GM18861 (cell line): ENCODE data around the gene ROBO3.

Experiments
- ATAC-seq: cut with Tn5 transposase; IDR thresholded peaks from one replicate; pipeline ENCODE4 v1.9.1; 2021; ENCODE audit not compliant: unreplicated experiment

ROBO3 gene

DNA sequence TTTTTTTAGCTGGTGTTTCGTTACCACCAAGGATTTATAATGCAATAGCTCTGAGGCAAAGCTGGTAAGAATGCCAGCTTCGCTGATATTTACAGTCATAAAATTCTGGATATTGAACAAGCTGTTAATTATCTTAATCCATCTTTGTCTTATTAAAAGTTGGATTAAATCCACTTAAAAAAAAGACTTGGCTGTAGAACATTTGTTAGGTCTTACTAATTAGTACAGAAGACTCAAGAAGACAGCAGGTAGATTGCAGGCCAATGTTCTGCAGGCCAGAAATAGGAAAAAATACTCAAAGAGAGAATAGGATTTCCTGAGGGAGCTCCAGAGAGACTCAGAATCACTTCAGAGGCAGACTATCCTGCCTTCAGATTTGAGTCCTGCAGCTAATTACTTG is 24.9 kb downstream of the ROBO3 start:
- ATAC-seq = no peak

DNA sequence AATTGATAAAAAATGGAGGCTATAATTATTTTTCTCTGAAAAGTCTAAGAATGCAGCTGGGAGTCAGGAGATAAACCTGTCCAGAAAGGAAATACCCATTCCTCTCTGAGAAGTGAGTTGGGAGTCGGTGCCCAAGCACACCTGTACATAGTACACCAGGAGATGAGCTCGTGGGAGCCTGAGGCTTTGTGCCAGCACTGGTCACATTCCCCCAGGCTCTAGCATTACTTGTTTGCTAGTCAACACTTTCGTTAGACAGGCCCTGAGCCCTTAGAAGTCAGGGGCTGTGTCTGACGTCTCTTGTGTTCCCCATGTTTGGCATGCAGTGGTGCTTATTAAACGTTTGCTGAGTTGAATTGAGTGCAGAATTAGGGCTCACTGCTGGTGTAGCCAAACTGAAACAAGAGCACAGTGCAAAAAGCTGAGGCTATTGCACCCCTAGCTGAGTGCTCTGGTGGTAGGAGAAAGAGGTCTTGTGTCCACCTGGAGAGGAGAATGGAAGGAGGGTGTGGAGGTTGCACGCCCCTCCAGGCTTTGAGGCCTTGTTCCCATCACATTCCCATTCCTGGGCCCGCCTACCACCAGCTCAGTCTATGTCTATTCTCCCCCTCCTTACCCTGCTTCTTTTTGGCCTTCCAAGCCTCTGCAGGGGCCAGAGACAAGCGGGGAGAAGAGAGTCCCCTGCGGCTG is 25.6 kb downstream of the ROBO3 start:
- ATAC-seq = no peak

DNA sequence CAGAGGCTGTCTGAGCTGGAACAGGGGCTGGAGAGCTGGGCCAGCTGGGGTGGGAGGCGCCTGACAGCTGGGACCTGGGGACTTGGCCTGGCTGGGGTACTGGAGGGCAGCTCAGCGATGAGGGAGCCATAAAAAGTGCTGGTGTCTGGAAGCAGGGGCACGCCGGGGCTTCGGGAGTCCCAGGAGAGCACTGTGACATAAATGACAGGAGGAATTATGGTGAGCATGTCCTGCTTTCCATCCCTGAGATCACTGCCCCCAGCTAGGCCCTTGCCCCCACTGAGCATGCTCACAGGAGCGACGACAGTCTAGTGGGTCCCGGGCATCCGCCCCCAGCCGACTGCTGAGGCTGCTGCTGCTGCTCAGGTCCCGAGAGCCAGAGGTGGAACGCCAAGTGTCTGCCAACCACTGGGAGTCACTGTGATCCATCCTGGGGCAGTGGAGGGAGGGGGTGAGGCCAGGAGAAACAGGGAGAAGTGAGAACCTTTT is 26.2 kb downstream of the ROBO3 start:
- ATAC-seq = no peak

DNA sequence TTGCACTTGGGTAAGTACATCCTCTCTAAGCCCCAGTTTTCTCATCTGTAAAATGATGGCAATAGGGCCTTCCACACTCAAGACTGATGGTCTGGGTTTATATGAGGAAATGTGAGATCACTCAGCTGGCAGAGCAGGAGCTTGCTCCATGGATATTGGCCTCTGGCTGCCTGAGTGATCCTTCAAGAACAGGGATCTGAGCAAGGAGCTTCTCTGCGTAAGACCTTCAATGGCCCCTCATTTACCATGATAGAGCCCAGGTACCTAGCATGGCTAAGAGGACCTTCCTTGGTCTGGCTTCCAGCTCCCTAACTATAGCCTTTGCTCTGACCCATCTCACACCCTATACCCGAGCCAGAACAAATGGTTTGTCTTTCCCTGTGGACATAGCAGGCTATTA is 26.9 kb downstream of the ROBO3 start:
- no peak for ATAC-seq

DNA sequence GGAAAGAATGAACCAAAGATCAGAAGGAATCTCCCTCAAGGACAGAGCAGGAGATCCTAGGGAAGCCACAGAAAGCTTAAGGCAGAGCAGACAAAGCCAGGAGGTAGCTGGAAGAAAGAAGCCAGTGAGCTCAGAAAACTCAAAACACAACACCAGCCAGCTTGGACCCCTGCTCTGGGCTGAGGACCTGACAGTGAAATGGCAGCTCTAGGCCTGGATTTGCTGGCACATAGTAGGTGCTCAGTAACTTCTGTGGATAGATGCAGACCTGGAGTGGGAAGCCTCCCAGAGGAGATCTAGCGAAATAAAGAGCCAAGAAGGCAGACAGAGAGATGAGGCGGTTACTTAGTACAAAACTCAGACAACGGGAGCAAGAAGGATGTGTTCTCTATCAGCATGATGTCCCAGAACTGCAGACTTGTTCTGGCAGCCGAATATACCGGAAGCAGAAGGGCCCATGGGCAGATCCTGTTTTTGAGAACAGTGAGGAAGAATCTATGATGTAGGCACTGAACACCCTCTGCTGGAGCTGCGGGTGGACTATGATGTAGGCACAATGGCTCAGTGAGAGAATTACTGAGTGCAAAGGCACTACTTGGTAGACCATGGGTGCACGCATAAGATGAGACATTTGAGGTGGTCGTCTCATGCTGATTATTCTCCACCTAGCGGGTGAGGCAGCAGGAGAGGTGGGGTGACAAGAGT is 27.7 kb downstream of the ROBO3 start:
- no peak for ATAC-seq

DNA sequence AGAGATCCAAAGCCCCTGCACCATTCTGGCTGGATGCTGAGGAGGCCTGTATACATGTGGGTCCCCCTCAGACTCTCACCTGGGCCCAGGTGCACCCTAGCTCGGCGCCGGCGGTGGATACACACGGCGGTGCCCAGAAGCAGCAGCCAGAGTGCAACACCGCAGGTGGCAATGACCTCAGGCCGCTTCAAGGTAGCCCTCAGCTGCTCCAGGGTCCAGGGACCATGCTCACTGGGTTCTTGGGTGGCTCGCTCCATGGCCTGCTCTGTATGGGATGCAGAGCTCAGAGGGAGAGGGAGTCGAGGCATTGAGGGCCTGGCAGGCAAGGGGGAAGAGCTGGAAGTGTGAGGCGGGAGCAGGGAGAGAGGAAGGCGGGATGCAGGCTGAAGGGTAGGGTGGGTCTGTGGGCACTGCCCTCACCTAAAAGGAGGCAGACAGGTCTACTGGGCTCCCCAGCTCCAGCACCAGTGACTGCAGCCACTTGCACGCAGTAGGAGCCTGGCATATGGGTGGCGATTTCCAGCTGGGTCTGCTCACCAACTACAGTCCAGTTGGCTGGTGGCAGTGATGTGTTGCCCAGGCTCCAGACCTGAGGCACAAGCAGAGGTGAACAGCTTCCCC is 28.7 kb downstream of the ROBO3 start:
- no peak for ATAC-seq

DNA sequence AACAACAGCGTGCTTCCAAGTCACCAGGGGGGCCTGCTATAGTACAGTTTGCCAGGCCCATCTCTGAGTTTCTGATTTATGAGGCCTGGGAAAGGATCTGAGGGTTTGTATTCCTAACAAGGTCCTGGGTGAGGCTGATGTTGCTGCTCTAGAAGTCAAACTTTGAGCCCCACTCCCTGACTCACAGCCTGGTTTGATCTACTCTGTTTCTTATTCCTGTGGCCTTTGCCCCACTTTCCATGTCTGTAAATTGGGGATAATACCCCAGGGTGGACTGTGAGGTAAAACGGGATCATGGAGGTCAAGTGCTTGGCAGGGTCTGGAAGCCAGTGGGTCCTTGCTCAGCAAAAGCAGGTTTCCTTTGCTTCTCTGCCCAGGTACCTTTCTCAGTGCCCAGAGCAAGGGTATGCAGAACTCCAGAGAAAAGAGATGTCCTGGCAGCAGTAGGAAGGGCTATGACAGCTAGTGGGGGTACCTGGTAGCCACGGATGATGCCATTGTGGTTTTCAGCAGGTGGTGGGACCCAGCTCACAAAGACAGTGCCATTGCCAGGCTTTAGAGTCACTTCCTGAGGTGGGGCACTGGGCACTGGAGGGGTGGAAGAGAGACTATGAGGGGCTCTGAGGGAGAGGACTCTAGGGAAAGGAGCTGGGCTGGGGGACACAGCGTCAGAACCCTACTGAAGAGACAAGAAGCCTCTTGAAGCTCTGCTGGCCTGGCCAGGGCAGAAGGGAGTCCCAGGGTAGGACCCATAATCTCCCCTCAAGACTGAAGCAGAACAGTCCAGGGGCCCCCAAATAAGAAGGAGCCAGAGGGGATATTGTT is 29.6 kb downstream of the ROBO3 start:
- ATAC-seq = no peak

DNA sequence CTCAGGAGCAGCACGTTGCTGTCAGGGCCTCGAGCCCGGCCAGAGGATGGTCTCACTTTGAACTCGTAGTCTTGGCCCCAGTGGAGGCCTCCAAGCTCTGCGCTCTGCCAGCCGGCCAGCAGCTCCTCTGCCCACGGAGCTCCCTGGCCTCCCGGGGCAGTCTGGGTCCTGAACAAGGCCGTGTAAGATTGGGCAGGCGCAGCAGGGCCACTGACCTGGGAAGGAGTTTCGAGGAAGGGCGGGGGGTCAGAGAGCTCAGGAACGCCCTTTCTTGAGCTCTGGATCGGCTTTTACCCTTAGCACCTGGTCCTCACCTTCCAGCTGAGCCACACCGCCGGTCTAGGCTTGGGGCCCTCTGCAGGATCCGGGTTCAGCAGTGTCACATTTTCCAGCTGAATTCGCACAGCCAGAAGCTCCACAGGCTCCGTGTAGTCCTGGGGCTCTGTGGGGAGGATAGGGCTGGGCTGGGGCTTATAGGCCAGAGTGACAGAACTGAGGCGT is 30.3 kb downstream of the ROBO3 start:
- ATAC-seq = no peak

DNA sequence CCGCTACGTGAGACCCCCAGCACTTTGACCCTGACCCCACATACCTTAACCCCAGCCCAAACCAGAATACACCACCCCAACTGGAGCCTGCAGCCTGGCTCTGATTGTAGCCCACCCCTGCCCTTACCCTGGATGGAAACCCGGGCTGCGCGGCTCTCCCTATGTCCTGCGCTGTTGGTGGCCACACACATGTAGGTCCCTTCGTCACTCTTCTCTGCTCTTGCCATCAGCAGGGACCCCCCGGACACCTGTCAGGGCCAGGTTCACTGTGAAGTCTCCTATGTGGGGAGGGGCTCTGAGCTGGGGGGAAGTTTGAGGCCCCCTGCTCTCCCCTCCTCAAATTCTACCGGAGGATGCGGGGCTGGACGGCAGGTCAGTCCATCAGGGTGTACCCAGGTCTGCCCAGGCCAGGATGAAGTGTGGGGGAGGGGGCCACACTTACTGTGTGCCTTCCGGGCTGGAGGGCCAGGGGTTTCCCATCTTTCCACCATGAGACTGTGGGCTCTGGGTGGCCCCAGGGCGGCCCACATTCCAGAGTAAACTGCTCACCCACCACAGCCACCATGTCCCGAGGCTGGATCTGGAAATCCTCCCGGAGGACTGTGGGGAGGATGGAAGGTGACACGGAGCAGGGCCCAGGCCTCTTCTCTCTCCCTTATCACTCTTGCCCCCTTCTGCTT is 31.0 kb downstream of the ROBO3 start:
- no peak for ATAC-seq

DNA sequence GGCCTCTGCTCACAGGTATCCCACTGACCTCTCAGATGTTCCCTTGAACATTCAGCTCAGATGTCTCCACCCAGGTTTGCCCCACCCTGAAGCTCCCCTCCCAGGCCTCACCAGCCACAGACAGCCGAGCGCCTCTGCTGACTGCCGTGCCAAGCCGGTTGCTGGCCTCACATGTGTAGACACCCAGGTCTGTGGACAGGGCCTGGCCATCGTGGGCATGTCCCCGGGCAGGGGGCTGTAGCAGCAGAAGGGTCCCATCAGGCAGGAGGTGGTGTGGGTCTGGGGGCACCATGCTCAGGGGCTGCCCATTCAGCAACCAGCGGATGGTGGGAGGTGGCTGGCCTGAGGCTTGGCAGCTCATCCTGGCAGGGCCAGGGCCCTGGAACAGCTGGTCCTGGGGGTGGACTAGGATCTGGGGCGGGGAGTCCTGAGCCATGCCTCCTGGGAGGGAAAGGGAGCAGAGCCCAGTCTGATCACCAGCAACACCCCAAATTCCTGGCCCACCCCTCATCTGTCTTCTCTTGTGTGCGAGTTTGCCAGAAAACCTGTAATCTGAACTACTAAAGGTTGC is 31.7 kb downstream of the ROBO3 start:
- no peak for ATAC-seq

DNA sequence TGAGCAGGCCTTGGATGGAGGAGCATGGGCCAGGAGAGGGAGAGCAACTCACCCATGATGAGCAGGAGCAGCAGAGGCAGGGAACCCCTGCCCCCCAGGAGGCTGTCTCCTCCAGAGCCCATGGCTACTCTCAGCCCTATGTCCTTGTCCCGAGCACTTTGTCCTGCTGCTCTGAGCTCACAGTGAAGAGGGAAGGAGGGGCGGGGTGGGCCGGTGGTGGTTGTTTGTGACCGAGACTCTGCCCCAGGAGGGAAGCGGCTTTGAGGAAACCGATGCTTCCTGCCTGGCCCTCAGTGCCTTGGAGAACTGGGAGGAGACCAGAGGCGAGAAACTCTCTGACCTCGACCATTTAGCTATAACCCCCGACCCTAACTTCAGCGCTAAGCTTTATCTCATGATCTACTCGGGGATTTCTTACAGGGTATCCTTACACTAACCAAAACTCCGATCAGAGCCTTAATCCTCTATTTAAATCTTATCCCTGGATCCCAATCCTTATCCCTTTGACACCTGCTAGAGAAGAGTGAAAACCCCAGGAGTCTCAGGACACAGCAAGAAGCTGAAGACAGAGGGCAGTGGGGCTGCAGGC is 32.5 kb downstream of the ROBO3 start, which contains the start of gene ROBO4:
Gene ROBO4 (minus strand): TSS at position 192 of the 589 bp plus-strand sequence. CDS start 70 bp downstream, at position 122.
- ATAC-seq = no peak

DNA sequence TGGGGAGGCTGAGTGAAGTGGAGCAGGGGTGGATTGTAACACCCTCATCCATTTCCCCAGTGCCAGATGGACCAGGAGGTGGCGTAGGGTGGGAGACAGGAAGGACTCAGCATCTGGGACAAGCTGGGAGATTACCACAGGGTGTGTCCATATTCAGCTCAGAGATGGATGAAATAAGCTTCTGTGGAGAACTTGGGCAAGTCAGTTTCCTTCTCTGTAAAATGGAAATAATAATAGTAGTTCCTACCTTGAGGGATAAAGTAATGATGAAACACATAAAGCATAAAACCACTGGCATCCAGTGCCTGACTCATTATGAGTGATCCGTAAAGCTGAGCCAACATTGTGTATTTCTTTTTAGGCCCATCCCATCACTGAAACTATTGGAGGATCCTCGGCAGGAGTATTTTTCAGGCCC is 33.0 kb downstream of the ROBO3 start:
- no peak for ATAC-seq

DNA sequence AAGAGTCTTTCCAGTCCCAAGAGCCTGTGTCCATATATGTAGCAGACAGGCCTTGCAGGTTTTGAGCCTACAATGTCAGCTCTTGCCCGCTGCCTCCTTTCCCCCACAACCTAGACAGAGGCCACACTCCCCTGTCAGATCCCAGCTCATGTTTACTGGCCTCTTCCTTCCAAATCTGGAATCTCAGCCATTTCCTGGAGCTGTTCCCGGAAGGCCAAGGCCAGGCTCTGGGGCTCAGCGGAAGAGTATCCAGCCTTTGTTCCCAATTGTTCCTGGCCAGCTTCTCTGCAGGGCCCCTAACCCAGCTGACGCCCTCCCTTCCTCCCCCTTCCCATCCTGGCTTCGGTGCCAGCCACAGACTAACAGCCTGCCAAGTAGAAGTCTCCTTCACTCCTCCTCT is 33.5 kb downstream of the ROBO3 start:
- no peak for ATAC-seq

DNA sequence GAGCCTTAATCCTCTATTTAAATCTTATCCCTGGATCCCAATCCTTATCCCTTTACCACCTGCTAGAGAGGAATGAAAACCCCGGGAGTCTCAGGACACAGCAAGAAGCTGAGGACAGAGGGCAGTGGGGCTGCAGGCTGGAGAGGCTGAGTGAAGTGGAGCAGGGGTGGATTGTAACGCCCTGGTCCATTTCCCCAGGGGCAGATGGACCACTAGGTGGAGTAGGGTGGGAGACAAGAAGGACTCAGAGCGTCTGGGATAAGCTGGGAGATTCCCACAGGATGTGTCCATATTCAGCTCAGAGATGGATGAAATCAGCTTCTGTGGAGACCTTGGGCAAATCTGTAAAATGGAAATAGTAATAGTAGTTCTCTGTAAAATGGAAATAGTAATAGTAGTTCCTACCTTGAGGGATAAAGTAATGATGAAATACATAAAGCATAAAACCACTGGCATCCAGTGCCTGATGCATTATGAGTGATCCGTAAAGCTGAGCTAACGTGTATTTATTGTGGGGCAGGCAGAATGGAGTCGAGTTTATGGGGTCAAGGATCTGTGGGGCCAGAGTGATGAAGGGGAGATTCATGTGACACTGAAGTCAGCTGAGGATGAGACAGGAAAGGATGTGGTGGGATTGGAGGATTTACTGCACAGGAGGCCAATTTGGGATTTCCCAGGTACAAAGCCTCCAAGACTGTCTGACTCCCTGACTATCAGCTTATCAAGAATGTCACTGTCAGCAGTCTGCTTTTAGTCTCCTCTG is 34.3 kb downstream of the ROBO3 start:
- ATAC-seq = no peak

DNA sequence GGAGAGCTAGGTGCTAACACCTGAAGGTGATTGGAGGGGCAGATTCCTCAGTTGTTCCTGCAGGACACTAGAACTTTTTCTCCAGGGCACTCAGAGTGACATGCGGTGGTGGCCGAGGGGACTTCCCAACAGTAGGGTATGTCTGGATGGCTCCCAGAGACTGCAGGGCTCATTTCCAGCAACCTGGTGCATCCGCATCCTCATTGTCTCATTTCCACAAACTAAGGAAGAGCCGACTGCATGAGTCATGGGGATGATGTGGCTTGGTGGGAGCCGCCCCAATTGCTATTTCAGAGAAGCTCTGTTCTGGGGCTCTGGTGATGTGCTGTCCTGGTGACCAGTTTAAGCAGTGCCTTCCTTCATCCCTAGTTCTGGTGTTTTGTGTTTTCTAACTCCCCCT is 35.2 kb downstream of the ROBO3 start:
- ATAC-seq = no peak

DNA sequence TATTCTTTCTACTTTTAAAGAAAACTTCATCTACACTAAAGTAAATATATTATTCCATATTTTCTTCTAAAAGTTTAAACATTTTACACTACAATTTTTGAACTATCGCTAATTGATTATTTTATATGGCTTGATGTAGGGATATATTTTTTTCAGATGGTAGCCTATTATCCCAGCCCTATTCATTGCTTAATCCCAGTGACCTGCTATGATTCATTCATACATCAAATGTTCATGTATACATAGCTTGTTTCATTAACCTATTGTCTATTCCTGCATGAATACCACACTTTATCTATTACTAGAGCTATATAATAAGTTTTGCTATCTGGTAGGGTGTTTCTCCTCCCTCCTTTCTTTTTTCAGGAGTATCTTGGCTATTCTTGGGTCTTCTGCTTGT is 37.4 kb downstream of the ROBO3 start:
- no peak for ATAC-seq

DNA sequence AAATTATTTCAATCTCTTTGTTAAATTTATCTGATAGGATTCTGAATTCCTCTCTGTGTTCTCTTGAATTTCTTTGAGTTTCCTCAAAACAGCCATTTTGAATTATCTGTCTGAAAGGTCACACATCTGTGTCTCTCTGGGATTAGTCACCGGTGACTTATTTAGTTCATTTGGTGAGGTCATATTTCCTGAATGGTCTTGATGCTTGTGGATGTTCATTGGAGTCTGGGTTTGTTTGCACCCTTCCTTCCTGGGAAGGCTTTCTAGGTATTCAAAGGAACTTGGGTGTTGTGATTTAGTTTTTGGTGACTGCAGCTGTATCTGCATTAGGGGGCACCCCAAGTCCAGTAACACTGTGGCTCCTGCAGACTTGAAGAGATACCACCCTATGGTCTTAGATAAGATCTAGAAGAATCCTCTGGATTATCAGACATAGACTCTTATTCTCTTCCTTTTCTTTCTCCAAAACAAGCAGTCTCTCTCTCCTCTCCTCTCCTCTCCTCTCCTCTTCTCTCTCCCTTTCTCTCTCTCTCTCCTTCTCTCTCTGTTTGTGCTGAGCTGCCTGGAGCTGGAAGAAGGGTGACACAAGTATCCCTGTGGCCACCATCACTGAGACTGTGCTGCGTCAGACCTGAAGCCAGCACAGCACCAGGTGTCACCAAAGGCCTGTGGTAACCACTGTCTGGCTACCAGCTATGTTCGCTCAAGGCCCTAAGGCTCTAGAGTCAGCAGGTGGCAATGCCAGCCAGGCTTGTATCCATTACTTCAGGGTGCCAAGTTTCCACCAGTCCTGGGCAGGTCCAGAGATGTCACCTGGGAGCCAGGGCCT is 50.5 kb downstream of the ROBO3 start:
- no peak for ATAC-seq

DNA sequence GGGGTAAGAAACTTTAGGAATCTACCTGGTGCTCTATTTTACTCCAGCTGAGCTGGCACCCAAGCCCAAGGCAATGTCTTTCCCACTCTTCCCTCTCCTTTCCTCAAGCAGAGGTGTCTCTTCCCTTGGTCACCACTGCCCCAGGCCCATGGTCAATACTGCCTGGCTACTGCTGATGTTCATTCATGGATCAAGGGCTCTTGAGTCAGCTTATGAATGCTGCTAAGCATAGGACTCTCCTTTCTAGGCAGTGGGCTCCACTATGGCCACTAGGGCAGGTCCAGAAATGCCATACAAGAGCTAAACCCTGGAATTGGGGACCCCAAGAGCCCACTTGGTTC is 51.1 kb downstream of the ROBO3 start:
- ATAC-seq = no peak
